Measurements from ENCODE around the gene USP30.
A peak's percentile ranks its signal among the peaks of the same experiment; 100 is the strongest.

USP30 gene

GRCh38 chr12:109098183-109098604 is 45.8 kb downstream of the USP30 start:
- peak; percentile 58 for DNase-seq

- no peak for DNase-seq
These were observed 46.3 kb downstream of the USP30 start for GRCh38 chr12:109098651-109099050.

GRCh38 chr12:109099431-109100020 is 47.1 kb downstream of the USP30 start:
- DNase-seq, result no peak

GRCh38 chr12:109100741-109101140 is 48.4 kb downstream of the USP30 start:
- DNase-seq, result no peak

GRCh38 chr12:109102491-109102890 is 50.1 kb downstream of the USP30 start:
- DNase-seq, result no peak

- DNase-seq, result no peak
These were observed 52.8 kb downstream of the USP30 start for GRCh38 chr12:109105176-109105575.

GRCh38 chr12:109109746-109110350 is 57.5 kb downstream of the USP30 start:
- no peak for DNase-seq

- no peak for DNase-seq
These were observed 58.7 kb downstream of the USP30 start for GRCh38 chr12:109110988-109111495.

GRCh38 chr12:109112720-109113465 is 60.5 kb downstream of the USP30 start:
- no peak for DNase-seq

- DNase-seq, result no peak
These were observed 61.4 kb downstream of the USP30 start for GRCh38 chr12:109113661-109114321.

- DNase-seq, result no peak
These were observed 62.3 kb downstream of the USP30 start for GRCh38 chr12:109114644-109115043.

GRCh38 chr12:109115404-109115757 is 63.0 kb downstream of the USP30 start:
- no peak for DNase-seq

- no peak for DNase-seq
These were observed 63.6 kb downstream of the USP30 start, which contains the start of gene ACACB for GRCh38 chr12:109115758-109116610. TSS of gene ACACB (plus strand) at chr12:109116587. CDS start at chr12:109139406, 22,819 bp downstream.

- no peak for DNase-seq
These were observed 64.2 kb downstream of the USP30 start for GRCh38 chr12:109116611-109116949.

- no peak for DNase-seq
These were observed 67.7 kb downstream of the USP30 start for GRCh38 chr12:109120095-109120494.

GRCh38 chr12:109120557-109120956 is 68.2 kb downstream of the USP30 start:
- DNase-seq, result no peak

- DNase-seq, result no peak
These were observed 69.0 kb downstream of the USP30 start for GRCh38 chr12:109121346-109121880.

GRCh38 chr12:109124878-109125648 is 72.7 kb downstream of the USP30 start:
- no peak for DNase-seq

GRCh38 chr12:109125791-109126190 is 73.4 kb downstream of the USP30 start:
- DNase-seq, result no peak

- no peak for DNase-seq
These were observed 74.4 kb downstream of the USP30 start for GRCh38 chr12:109126784-109127183.

- DNase-seq, result no peak
These were observed 75.3 kb downstream of the USP30 start for GRCh38 chr12:109127533-109128242.

All from DMS79 (cell line).